Measurements from ENCODE around the gene TCFL5. TPM values are rescaled to one million over a fixed set of nuclear protein-coding genes. Genes with fewer than 3 reads are reported as not detected.
A peak's percentile ranks its signal among the peaks of the same experiment; 100 is the strongest.

TCFL5 gene
- total RNA-seq, 6 experiments from 2014 or later, result 19.9 to 25.2 (median 21.1) TPM

DNA sequence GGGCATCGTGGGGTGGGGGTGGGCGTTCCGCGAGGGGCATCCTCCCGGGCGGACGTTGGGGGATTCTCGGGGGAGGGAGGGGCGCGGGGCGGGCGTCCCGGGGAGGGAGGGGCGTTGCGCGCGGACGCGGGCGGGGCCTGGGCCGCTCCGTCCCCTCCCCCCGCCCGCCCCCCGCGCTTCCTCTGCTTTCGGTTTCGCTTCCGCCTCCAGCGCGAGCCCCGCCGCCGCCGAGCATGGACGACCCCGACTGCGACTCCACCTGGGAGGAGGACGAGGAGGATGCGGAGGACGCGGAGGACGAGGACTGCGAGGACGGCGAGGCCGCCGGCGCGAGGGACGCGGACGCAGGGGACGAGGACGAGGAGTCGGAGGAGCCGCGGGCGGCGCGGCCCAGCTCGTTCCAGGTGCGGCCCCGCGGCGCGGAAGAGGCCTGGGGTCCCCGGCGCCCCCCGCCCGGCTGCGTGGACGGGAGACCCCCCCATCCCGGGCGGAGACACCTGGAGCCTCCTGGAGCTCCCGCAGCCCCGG, 56.9 kb downstream of the TCFL5 start, which contains the start of gene OGFR:
OGFR (plus strand) TSS at position 209 of the 528 bp plus-strand sequence; CDS start at position 234, 25 bp downstream.
- Mint-ChIP-seq H3K4me1 (ENCODE audit: low read depth) (peaks cover 21% of the 10 kb centered on the region), H3K9me3 (no peaks in the 10 kb centered on the region), H3K27ac (peak within 1 kb of the TSS; percentile 86), H3K4me3 (peak within 1 kb of the TSS; percentile 88), H3K36me3 (ENCODE audit: low read depth) (peaks cover 5% of the 10 kb centered on the region), H3K27me3 (ENCODE audit: insufficient read depth) (no peaks in the 10 kb centered on the region; the same call in none of the 2 replicates)
- TF ChIP-seq, protein P1, sequence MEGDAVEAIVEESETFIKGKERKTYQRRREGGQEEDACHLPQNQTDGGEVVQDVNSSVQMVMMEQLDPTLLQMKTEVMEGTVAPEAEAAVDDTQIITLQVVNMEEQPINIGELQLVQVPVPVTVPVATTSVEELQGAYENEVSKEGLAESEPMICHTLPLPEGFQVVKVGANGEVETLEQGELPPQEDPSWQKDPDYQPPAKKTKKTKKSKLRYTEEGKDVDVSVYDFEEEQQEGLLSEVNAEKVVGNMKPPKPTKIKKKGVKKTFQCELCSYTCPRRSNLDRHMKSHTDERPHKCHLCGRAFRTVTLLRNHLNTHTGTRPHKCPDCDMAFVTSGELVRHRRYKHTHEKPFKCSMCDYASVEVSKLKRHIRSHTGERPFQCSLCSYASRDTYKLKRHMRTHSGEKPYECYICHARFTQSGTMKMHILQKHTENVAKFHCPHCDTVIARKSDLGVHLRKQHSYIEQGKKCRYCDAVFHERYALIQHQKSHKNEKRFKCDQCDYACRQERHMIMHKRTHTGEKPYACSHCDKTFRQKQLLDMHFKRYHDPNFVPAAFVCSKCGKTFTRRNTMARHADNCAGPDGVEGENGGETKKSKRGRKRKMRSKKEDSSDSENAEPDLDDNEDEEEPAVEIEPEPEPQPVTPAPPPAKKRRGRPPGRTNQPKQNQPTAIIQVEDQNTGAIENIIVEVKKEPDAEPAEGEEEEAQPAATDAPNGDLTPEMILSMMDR (IDR thresholded peaks at IDR 0.05), result no peak
- no peak for DNase-seq

DNA sequence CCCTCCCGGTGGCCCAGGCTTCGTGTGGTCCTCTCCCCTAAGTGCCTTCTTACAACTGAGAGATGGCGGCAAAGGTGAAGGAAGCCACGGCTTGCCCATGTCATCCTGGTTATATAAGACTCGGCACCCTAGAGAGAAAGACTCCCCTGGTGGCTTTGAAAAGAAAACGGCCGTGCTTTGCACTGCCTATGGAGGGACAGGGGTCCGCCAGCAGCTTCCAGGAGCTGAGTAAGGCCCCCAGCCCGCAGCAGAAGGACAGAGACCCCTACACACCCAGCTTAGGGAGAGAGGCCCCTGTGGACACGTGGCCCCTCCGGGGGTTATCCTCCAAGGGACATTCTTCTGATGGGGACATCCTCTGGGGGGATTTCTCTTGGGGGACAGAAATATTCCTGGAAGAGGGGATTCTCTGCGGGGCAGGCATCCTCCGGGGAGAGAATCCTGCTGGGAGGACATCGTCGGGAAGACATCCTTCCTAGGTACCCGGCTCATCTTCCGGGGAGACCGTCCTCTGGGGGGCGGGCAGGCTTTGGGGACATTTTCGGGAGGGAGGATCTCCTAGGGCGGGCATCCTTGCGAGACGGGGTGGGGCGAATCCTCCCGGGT, 57.5 kb downstream of the TCFL5 start:
- DNase-seq, result no peak

GRCh38 chr20:62802026-62802712, 59.5 kb downstream of the TCFL5 start:
- Mint-ChIP-seq H3K27ac (no peak overlapping the region; the same call in 1 of the 2 replicates), H3K27me3 (ENCODE audit: insufficient read depth) (peaks cover 2% of the 10 kb centered on the region), H3K9me3 (no peaks in the 10 kb centered on the region), H3K4me3 (no peak overlapping the region), H3K4me1 (ENCODE audit: low read depth) (peaks cover 29% of the 10 kb centered on the region), H3K36me3 (ENCODE audit: low read depth) (peaks cover 14% of the 10 kb centered on the region)
- no peak for DNase-seq
- TF ChIP-seq, protein P1 (IDR thresholded peaks at IDR 0.05), result no peak

More for the DNA sequence above, 57.5 kb downstream of the TCFL5 start:
- Mint-ChIP-seq H3K27ac (peak overlapping the region; percentile 73), H3K9me3 (no peaks in the 10 kb centered on the region), H3K36me3 (ENCODE audit: low read depth) (peaks cover 9% of the 10 kb centered on the region), H3K4me1 (ENCODE audit: low read depth) (peaks cover 21% of the 10 kb centered on the region), H3K27me3 (ENCODE audit: insufficient read depth) (no peaks in the 10 kb centered on the region; the same call in none of the 2 replicates), H3K4me3 (peak overlapping the region; percentile 83)
- TF ChIP-seq, protein P1 (IDR thresholded peaks at IDR 0.05), result no peak; the same call in 1 of the 2 replicates

DNA sequence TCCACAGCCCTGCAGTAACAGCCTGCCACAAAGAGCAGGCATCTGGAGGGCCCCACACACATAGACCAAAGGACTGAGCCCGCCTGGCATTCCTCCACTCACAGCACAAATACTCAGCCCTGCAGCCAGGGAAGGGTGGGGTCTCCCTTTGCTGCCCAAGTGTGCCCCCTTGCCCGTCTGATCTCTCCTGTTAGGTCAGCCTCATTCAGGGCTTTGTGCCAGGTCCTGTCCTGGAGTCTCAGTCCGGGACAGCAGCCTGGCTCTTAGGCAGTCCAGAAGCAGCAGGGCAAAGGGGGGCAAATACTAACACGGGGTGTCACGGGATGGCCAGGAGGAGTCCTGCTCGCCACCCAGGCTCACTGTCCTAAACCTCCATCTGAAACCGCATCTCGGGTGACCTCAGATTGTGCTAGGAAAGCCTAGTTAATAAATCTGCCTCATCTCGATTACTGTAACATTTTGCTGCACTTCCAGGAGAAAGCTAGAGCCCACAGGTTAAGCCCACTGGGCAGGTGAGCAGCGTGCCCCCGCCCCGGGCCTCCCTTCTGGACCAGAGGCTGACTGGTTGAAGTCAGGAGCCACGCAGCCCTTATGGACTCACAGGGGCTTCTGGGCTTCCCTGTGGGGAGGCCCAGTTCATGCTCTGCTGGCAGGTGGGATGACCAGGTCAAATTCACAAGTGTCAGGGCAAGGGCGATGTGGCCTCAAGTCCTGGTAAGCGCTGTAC, 60.2 kb downstream of the TCFL5 start:
- TF ChIP-seq, protein P1 (IDR thresholded peaks at IDR 0.05), result no peak
- DNase-seq, result no peak
- H3K36me3 Mint-ChIP-seq (ENCODE audit: low read depth), result peaks cover 14% of the 10 kb centered on the region
- H3K27me3 Mint-ChIP-seq (ENCODE audit: insufficient read depth), result peaks cover 2% of the 10 kb centered on the region
- H3K9me3 Mint-ChIP-seq, result no peaks in the 10 kb centered on the region
- H3K4me1 Mint-ChIP-seq (ENCODE audit: low read depth), result peaks cover 23% of the 10 kb centered on the region
- H3K27ac Mint-ChIP-seq, result no peak overlapping the region
- no peak overlapping the region for H3K4me3 Mint-ChIP-seq

Data from HFFc6 (cell line).